Heart left ventricle (tissue), 16 donors: Measurements from ENCODE around the gene WIPF2. TPM values are rescaled to one million over a fixed set of nuclear protein-coding genes. Genes with fewer than 3 reads are reported as not detected.
A peak's percentile ranks its signal among the peaks of the same experiment; 100 is the strongest.

Experiments
- ATAC-seq, 4 donors: fragments of 200-7000 bp; cut with Tn5 transposase; one replicate each; pipeline ENCODE4 v1.9.1; 2020 to 2022; ENCODE audit warnings: moderate library complexity in 4 of 4, mild to moderate bottlenecking in 3 of 4, moderate number of reproducible peaks in 1 of 4
- DNase-seq, 5 donors: peaks; one replicate each; pipeline ENCODE4 v3.0.0-alpha.2; 2020
- H3K27ac ChIP-seq, 12 donors: fragments of 200-600 bp; sonication (generic) in 4 of 12; one replicate each; pipeline versions ENCODE4 v1.5.0 to v1.8.0; 2016 to 2022; ENCODE audit warnings: mild to moderate bottlenecking in 2 of 12
- H3K27me3 ChIP-seq, 9 donors: fragments of 200-600 bp; sonication (generic) in 2 of 9; one replicate each; pipeline versions ENCODE4 v1.5.1 to v1.8.0; 2016 to 2022; ENCODE audit warnings: mild to moderate bottlenecking in 3 of 9
- H3K36me3 ChIP-seq, 9 donors: fragments of 200-600 bp; sonication (generic) in 2 of 9; one replicate each; pipeline versions ENCODE4 v1.5.0 to v1.8.0; 2018 to 2022; ENCODE audit warnings: mild to moderate bottlenecking in 2 of 9
- H3K4me1 ChIP-seq, 12 donors: fragments of 200-600 bp; sonication (generic) in 4 of 12; one replicate each; pipeline versions ENCODE4 v1.5.0 to v1.8.0; 2016 to 2022; ENCODE audit warnings: mild to moderate bottlenecking in 3 of 12
- H3K4me3 ChIP-seq, 12 donors: fragments of 200-600 bp; sonication (generic) in 4 of 12; one replicate each; pipeline versions ENCODE4 v1.5.0 to v1.8.0; 2017 to 2022; ENCODE audit warnings: mild to moderate bottlenecking in 9 of 12, moderate library complexity in 4 of 12
- H3K9me3 ChIP-seq, 12 donors: fragments of 200-600 bp; sonication (generic) in 4 of 12; one replicate each; pipeline versions ENCODE4 v1.5.0 to v1.8.0; 2016 to 2022; ENCODE audit warnings: mild to moderate bottlenecking in 1 of 12
- POLR2A ChIP-seq, 2 donors: fragments of 450-650 bp; IDR thresholded peaks; one replicate each; pipeline ENCODE4 v1.6.1; 2017; ENCODE audit warnings: antibody characterized with exemption in 2 of 2, mild to moderate bottlenecking in 2 of 2, moderate library complexity in 2 of 2
- WGBS, 4 donors: extraction: QIAGEN DNeasy Blood & Tissue Kit in 2 of 4; methylation state at CpG; one replicate each; pipeline versions ENCODE4 v1.1.5 to v1.1.7; 2013 to 2018; 5-methylcytosine and 5-hydroxymethylcytosine counted together
- intact Hi-C, 10 donors: fragments of 100-400 bp; cut with DNase I; formaldehyde crosslinking; loops; one replicate each; pipeline versions ENCODE4 v1.11.1 to v1.14.2; 2022
- polyA plus RNA-seq, 2 donors: library from polyadenylated mRNA; stranded (reverse); fragments of 200-250 nt; gene quantifications; one replicate each; pipeline ENCODE4 v1.2.3, GENCODE V29; 2013
- total RNA-seq, 9 donors: library from RNA; depleted of rRNA in 2 of 9; stranded (reverse); fragments of >200 nt in 2 of 9; fragmentation: NEBNext Ultra II Directional in 3 of 9; extraction: Animal tissue kit (Norgen Biotek cat#: 25700) in 3 of 9; gene quantifications; one replicate each; pipeline versions ENCODE4 v1.1.0 to v1.2.4, GENCODE V29; 2016 to 2023
- TF ChIP-seq, protein P1 (sequence below), 12 donors: fragments of 200-600 bp; sonication (generic) in 4 of 12; IDR thresholded peaks; one replicate each; pipeline versions ENCODE4 v1.5.0 to v1.8.0; 2018 to 2022; ENCODE audit warnings: antibody characterized with exemption in 12 of 12, mild to moderate bottlenecking in 5 of 12
- donor health status: ischemic (EF 13 %, LVEDD 7.1; RV severe dilation, severe dysfunction).
- donor health status: healthy with polysubstance abuse.
- donor health status: DM: no; HTN: yes; CAD: no.
- donor health status: DM: no; HTN: no; CAD: no.
- donor health status: ischemic (EF 25% LVEDD 6.9; RV normal size, moderate dysfunction).
- donor health status: ischemic (EF 25% LVEDD 5.7; RV mildly dilated, moderate dysfunction).
- donor health status: healthy.
- donor health status: DM: yes; HTN: yes; CAD: no.
- donor health status: ischemic (EF 35%, LVEDD 5.7; RV mildly dilated, moderate dysfunction).
- donor health status: nonischemic (EF 11% LVEDD 7.7; RV severe dilation, severe dysfunction).
- donor health status: DM: yes; HTN: yes; CAD: no.
- donor health status: PGD.
- donor health status: ischemic (EF 29% LVEDD 5.4; RV normal size, mild dysfunction).
- donor health status: nonischemic (EF 23%, LVEDD 6.1; RV moderate dilation, normal function).

Gene WIPF2
- total and polyA plus RNA-seq, 11 donors, result 6.6 to 17.6 (median 11.2) TPM

DNA sequence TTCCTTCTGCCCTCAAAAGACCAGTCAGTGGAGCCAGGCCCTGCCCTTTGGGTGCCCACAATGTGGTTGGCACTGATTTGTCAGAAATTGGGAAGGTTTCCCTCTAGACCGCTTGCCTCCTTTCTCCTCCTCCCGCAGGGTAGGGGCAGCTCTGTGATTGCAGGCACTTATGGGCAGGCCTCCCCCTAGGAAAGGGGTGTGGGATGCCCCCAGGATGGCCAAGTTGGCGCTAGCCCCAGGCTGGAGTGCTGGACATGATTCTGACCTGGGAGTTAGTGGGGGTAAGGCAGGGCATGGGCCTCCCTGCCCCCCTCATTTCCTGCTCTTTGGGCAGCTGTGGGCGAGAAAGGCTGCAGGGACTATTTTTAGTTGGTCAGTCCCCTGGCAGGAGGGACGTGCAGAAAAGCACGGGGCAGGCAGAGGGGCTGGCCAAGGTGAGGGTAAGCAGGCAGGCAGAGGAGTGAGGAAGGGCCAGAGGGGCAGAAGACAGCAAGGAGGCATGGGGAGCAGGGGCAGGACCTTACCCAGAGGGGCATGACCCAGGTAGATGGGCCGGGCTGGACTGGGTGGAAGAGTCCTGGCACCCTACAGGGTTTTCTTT, 93.1 kb downstream of the WIPF2 start:
- DNase-seq (peak in 4 of 5 donors; percentile 68 to 81 (median 73)), ATAC-seq (peak; percentile 38 to 63 (median 53))
- Histone ChIP-seq H3K27ac (peak overlapping the region; percentile 61 to 99 (median 88)), H3K36me3 (no peaks in the 10 kb centered on the region), H3K4me1 (peaks cover 29 to 100% (median 97%) of the 10 kb centered on the region in 12 donors), H3K9me3 (no peaks in the 10 kb centered on the region), H3K27me3 (no peaks in the 10 kb centered on the region), H3K4me3 (peak overlapping the region in 1 of 12 donors; percentile 9)
- intact Hi-C loops, result loop anchor here in 1 of 10 donors (10.0 kb wide), 1 partner anchor 647 kb away; the partner anchor contains the start of genes PNMT and TCAP
- TF ChIP-seq, protein P1, sequence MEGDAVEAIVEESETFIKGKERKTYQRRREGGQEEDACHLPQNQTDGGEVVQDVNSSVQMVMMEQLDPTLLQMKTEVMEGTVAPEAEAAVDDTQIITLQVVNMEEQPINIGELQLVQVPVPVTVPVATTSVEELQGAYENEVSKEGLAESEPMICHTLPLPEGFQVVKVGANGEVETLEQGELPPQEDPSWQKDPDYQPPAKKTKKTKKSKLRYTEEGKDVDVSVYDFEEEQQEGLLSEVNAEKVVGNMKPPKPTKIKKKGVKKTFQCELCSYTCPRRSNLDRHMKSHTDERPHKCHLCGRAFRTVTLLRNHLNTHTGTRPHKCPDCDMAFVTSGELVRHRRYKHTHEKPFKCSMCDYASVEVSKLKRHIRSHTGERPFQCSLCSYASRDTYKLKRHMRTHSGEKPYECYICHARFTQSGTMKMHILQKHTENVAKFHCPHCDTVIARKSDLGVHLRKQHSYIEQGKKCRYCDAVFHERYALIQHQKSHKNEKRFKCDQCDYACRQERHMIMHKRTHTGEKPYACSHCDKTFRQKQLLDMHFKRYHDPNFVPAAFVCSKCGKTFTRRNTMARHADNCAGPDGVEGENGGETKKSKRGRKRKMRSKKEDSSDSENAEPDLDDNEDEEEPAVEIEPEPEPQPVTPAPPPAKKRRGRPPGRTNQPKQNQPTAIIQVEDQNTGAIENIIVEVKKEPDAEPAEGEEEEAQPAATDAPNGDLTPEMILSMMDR (IDR thresholded peaks at IDR 0.05), result no peak
- TF ChIP-seq POLR2A (IDR thresholded peaks at IDR 0.05), result no peak
- 23 to 27% (median 25%) methylated on average over 6 to 7 of the region's 7 CpGs for WGBS, 4 donors

DNA sequence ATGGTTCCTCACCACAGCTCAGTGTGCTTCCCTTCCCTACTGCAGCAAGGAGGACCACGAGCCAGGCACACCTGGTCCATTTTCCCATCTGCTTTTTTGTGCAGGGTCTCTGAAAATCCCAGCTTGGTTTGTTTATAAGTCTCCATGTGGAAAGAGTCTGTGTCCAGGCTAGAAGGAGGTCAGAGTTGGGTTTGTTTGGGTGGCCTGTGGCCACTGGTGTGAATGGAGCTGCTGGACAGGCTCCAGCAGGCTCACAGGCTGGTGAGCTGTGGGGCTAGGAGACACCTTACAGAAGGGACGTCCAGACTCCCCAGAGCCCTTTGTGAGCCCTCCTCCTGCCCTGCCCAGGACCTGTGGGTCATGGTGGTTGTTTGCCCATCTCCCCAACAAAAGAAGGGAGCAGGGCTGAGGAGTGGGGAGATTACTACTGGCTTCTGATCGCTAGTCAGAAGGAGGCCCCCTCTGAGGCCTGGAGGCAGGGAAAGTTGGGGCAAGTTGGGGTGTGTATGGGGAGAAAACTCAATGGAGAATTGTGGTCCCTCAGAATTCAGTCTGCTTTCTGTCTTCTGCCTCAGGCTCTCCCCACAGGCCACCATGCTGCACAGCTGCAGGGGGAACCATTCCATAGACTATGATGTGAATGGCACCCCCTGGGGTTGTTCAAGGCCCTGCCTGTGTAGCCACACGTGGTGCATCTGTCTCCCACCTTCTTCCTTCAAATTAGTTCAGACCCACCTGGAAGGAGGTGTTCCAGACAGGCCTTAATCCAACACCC, 94.0 kb downstream of the WIPF2 start:
- TF ChIP-seq POLR2A (IDR thresholded peaks at IDR 0.05), result no peak
- TF ChIP-seq, protein P1 (IDR thresholded peaks at IDR 0.05), result no peak

DNA sequence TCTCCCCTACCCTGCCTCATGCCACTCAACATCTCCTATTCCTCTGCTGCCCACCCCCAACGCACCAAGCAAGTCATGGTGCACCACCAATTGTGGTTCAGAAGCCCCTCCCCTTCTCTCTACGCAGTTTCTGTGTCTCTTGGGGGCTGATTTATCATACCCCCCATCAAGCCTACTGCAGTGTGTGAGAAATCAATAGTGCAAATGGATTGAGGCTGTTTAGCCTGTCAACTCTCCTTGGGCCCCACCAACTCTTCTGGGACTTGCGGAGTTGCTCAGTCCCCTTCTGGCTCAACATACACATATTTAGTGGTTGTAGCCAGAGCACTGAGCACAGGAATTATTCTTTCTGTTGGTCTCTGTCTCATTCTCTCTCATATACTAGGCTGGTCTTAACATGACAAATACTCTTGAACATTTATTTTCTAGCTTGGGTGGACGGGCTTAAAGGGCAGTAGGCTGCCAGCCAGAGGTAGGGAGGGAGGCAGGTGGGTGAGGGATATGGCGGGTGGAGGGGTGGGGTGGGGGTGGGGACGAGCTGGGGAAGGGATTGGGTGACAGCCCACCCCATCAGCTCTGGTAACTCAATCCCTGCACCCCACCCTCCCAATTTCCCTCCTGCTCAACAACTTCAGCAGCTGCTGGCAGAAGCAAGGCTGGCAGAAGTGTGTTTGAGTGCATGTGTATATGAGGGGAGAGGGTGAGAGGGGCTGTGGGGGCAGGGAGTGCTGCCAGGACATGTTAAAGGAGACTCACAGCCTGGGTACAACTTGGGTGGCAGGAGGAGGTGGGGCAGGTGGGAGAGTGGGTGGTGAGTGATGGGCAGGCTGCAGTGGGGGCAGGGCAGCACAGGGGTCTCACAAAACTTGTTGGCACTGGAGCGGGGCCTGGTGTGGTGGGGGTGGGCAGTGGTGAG, 94.8 kb downstream of the WIPF2 start:
- Histone ChIP-seq H3K27me3 (no peaks in the 10 kb centered on the region), H3K4me1 (peaks cover 31 to 96% (median 88%) of the 10 kb centered on the region in 12 donors), H3K27ac (peak overlapping the region in 11 of 12 donors; percentile 75 to 99 (median 91)), H3K9me3 (no peaks in the 10 kb centered on the region), H3K4me3 (no peak overlapping the region), H3K36me3 (no peaks in the 10 kb centered on the region)
- ATAC-seq, result no peak
- DNase-seq, result peak in 1 of 5 donors; percentile 25
- intact Hi-C loops, result loop anchor here in 1 of 10 donors (10.0 kb wide), 1 partner anchor 649 kb away; the partner anchor contains the start of genes PNMT and TCAP
- TF ChIP-seq, protein P1 (IDR thresholded peaks at IDR 0.05), result no peak
- TF ChIP-seq POLR2A (IDR thresholded peaks at IDR 0.05), result no peak
- WGBS, 4 donors, result 65 to 77% (median 71%) methylated on average over 7 of the region's 7 CpGs

More for the DNA sequence above, 94.0 kb downstream of the WIPF2 start:
- Histone ChIP-seq H3K9me3 (no peaks in the 10 kb centered on the region), H3K4me1 (peaks cover 31 to 98% (median 95%) of the 10 kb centered on the region in 12 donors), H3K27ac (peak overlapping the region in 11 of 12 donors; percentile 75 to 99 (median 91)), H3K4me3 (no peak overlapping the region), H3K36me3 (no peaks in the 10 kb centered on the region), H3K27me3 (no peaks in the 10 kb centered on the region)
- intact Hi-C loops, result loop anchor here in 1 of 10 donors (10.0 kb wide), 1 partner anchor 648 kb away; the partner anchor contains the start of genes PNMT and TCAP
- no peak for DNase-seq
- no peak for ATAC-seq
- 58 to 74% (median 65%) methylated on average over 3 to 4 of the region's 4 CpGs for WGBS, 4 donors
